MM.1S (cell line): ENCODE data around the gene CBLN1.

Experiments
- DNase-seq: peaks from one replicate; pipeline ENCODE4 v3.0.0-alpha.2; 2015
- H2AFZ ChIP-seq: fragments of 300-600 bp; sonication (generic); 2 replicates; pipeline ENCODE4 v1.6.0; 2016; ENCODE audit warnings: antibody characterized with exemption, low read length
- H3F3A ChIP-seq: fragments of 300-600 bp; sonication (generic); 2 replicates; pipeline ENCODE4 v1.6.1; 2016; ENCODE audit warnings: mild to moderate bottlenecking, antibody characterized with exemption, low read length, moderate library complexity, mixed read lengths; ENCODE audit not compliant: insufficient read depth
- H3K27ac ChIP-seq: fragments of 300-600 bp; sonication (generic); 2 replicates; pipeline ENCODE4 v1.5.1; 2016; ENCODE audit warnings: mild to moderate bottlenecking, low read length
- H3K27me3 ChIP-seq: fragments of 300-600 bp; sonication (generic); replicated peaks from 2 replicates; pipeline ENCODE4 v1.6.0; 2016; ENCODE audit warnings: low read length; ENCODE audit not compliant: insufficient read depth
- H3K36me3 ChIP-seq: fragments of 300-600 bp; sonication (generic); replicated peaks from 2 replicates; pipeline ENCODE4 v1.6.1; 2016; ENCODE audit warnings: mild to moderate bottlenecking, low read length, mixed read lengths; ENCODE audit not compliant: insufficient read depth
- H3K4me1 ChIP-seq: fragments of 300-600 bp; sonication (generic); 2 replicates; pipeline ENCODE4 v1.6.1; 2016; ENCODE audit warnings: low read length, mixed read lengths
- H3K4me2 ChIP-seq: fragments of 300-600 bp; sonication (generic); 2 replicates; pipeline ENCODE4 v1.6.0; 2016; ENCODE audit warnings: low read depth, low read length
- H3K4me3 ChIP-seq: fragments of 300-600 bp; sonication (generic); 2 replicates; pipeline ENCODE4 v1.5.1; 2016; ENCODE audit warnings: low read length, mixed read lengths
- H3K79me2 ChIP-seq: fragments of 300-600 bp; sonication (generic); 2 replicates; pipeline ENCODE4 v1.6.1; 2016; ENCODE audit warnings: mixed run types, low read length, mixed read lengths
- H3K9ac ChIP-seq: fragments of 300-600 bp; sonication (generic); 2 replicates; pipeline ENCODE4 v1.6.1; 2016; ENCODE audit warnings: low read length, mixed read lengths
- H3K9me2 ChIP-seq: fragments of 300-600 bp; sonication (generic); replicated peaks from 2 replicates; pipeline ENCODE4 v1.6.1; 2016; ENCODE audit warnings: mild to moderate bottlenecking, low read length, mixed read lengths; ENCODE audit not compliant: insufficient read depth
- H3K9me3 ChIP-seq: fragments of 300-600 bp; sonication (generic); replicated peaks from 2 replicates; pipeline ENCODE4 v1.6.1; 2016; ENCODE audit warnings: mild to moderate bottlenecking, low read length, mixed read lengths; ENCODE audit not compliant: insufficient read depth
- H4K20me1 ChIP-seq: fragments of 300-600 bp; sonication (generic); 2 replicates; pipeline ENCODE4 v1.6.1; 2016; ENCODE audit warnings: mild to moderate bottlenecking, low read length, moderate library complexity, mixed read lengths; ENCODE audit not compliant: insufficient read depth
- EZH2 ChIP-seq: fragments of 300-600 bp; sonication (generic); optimal IDR thresholded peaks from 2 replicates; pipeline ENCODE3; 2017; ENCODE audit warnings: low read depth, mild to moderate bottlenecking, antibody characterized with exemption, low read length, mixed read lengths
- EZH2phosphoT487 ChIP-seq: fragments of 300-600 bp; sonication (generic); IDR thresholded peaks from 2 replicates; pipeline ENCODE4 v1.6.1; 2018; ENCODE audit warnings: antibody characterized with exemption, low read length
- TF ChIP-seq, protein P1 (sequence below): fragments of 300-600 bp; sonication (generic); IDR thresholded peaks from 2 replicates; pipeline ENCODE4 v1.5.1; 2016; ENCODE audit warnings: antibody characterized with exemption, low read length, mixed read lengths

The CBLN1 gene

DNA sequence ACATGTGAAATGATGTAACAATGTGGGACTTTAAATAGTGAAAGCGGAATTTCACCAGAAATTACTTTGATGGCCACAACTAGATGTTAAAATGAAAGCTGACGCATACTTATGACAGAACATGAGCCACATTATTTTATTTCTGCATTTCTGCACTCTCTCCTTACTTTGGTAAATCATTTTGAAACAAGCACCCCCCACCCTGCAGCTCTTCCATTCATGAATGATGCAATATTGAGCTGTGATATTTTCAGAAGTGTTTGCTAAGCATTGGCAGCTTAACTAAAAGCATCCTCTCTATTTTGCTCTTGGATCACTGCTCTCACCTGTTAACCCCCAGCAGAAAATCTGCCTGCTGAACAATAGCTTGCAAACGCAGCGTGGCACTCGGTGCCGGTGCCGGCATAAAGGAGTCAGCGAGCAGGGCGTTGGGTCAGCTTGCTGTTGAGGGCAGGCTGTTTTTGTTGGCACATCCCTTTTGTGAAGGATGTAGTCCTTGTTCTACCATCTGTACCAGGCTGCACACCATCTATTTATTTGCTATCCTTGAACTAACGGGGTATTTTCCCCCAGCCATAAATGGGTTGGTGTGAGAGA, 30.8 kb upstream of the CBLN1 start:
- Histone ChIP-seq H3F3A (no peaks in the 10 kb centered on the region), H3K9ac (no peak overlapping the region), H3K4me2 (no peak overlapping the region), H3K79me2 (no peaks in the 10 kb centered on the region), H3K27ac (no peak overlapping the region), H2AFZ (no peak overlapping the region), H3K4me3 (no peak overlapping the region), H3K9me3 (no peaks in the 10 kb centered on the region), H3K4me1 (no peaks in the 10 kb centered on the region), H3K27me3 (no peaks in the 10 kb centered on the region), H4K20me1 (no peaks in the 10 kb centered on the region), H3K9me2 (no peaks in the 10 kb centered on the region), H3K36me3 (no peaks in the 10 kb centered on the region)
- TF ChIP-seq EZH2: no peak
- no peak for TF ChIP-seq EZH2phosphoT487
- TF ChIP-seq, protein P1, sequence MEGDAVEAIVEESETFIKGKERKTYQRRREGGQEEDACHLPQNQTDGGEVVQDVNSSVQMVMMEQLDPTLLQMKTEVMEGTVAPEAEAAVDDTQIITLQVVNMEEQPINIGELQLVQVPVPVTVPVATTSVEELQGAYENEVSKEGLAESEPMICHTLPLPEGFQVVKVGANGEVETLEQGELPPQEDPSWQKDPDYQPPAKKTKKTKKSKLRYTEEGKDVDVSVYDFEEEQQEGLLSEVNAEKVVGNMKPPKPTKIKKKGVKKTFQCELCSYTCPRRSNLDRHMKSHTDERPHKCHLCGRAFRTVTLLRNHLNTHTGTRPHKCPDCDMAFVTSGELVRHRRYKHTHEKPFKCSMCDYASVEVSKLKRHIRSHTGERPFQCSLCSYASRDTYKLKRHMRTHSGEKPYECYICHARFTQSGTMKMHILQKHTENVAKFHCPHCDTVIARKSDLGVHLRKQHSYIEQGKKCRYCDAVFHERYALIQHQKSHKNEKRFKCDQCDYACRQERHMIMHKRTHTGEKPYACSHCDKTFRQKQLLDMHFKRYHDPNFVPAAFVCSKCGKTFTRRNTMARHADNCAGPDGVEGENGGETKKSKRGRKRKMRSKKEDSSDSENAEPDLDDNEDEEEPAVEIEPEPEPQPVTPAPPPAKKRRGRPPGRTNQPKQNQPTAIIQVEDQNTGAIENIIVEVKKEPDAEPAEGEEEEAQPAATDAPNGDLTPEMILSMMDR: no peak
- no peak for DNase-seq

GRCh38 chr16:49311823-49312222, 30.2 kb upstream of the CBLN1 start:
- no peaks in the 10 kb centered on the region for H3K9me3 ChIP-seq
- no peaks in the 10 kb centered on the region for H3F3A ChIP-seq
- no peaks in the 10 kb centered on the region for H3K27me3 ChIP-seq
- no peaks in the 10 kb centered on the region for H3K4me1 ChIP-seq
- no peak overlapping the region for H3K27ac ChIP-seq
- no peaks in the 10 kb centered on the region for H3K79me2 ChIP-seq
- H3K9me2 ChIP-seq: no peaks in the 10 kb centered on the region
- no peak overlapping the region for H3K4me3 ChIP-seq
- TF ChIP-seq, protein P1: no peak
- TF ChIP-seq EZH2 (no peak), EZH2phosphoT487 (no peak)
- H2AFZ ChIP-seq: no peak overlapping the region
- H3K9ac ChIP-seq: no peak overlapping the region
- H3K4me2 ChIP-seq: no peak overlapping the region
- no peaks in the 10 kb centered on the region for H3K36me3 ChIP-seq
- DNase-seq: no peak
- H4K20me1 ChIP-seq: no peaks in the 10 kb centered on the region

- H3K36me3 ChIP-seq: no peaks in the 10 kb centered on the region
- H3K9me3 ChIP-seq: no peaks in the 10 kb centered on the region
- no peaks in the 10 kb centered on the region for H3K79me2 ChIP-seq
- no peak overlapping the region for H3K4me2 ChIP-seq
- H3F3A ChIP-seq: no peaks in the 10 kb centered on the region
- no peaks in the 10 kb centered on the region for H3K4me1 ChIP-seq
- H3K9ac ChIP-seq: no peak overlapping the region
- H2AFZ ChIP-seq: no peak overlapping the region
- TF ChIP-seq, protein P1: no peak
- TF ChIP-seq EZH2: no peak
- TF ChIP-seq EZH2phosphoT487: no peak
- H3K4me3 ChIP-seq: no peak overlapping the region
- no peak overlapping the region for H3K27ac ChIP-seq
- no peaks in the 10 kb centered on the region for H4K20me1 ChIP-seq
- H3K9me2 ChIP-seq: no peaks in the 10 kb centered on the region
- DNase-seq: no peak
- no peaks in the 10 kb centered on the region for H3K27me3 ChIP-seq
These were observed 25.5 kb upstream of the CBLN1 start for GRCh38 chr16:49307176-49307575.
